Thyroid gland (tissue), 4 donors: ENCODE results near the gene WDR31. TPM values are rescaled to one million over a fixed set of nuclear protein-coding genes. Genes with fewer than 3 reads are reported as not detected.

ENCODE experiments used
- DNase-seq, 2 donors: peaks; one replicate each; pipeline ENCODE4 v3.0.0-alpha.2; 2019
- H3K27ac ChIP-seq, 3 donors: fragments of 200-600 bp; sonication (generic); 1 replicate in 2 of 3; 2 replicates in 1 of 3; pipeline ENCODE4 v1.5.1; 2016 to 2019; ENCODE audit warnings: mild to moderate bottlenecking in 1 of 3, moderate library complexity in 1 of 3
- H3K27me3 ChIP-seq: fragments of 200-600 bp; sonication (generic); one replicate; pipeline ENCODE4 v1.5.1; 2019
- H3K36me3 ChIP-seq, 2 donors: fragments of 200-600 bp; sonication (generic); one replicate each; pipeline ENCODE4 v1.5.1; 2016 to 2019
- H3K4me1 ChIP-seq, 2 donors: fragments of 200-600 bp; sonication (generic); one replicate each; pipeline ENCODE4 v1.5.1; 2017 to 2019
- H3K4me3 ChIP-seq, 3 donors: fragments of 200-600 bp; sonication (generic); replicated peaks in 1 of 3; 1 replicate in 2 of 3; 2 replicates in 1 of 3; pipeline ENCODE4 v1.5.1; 2016; ENCODE audit warnings: mild to moderate bottlenecking in 1 of 3
- H3K9me3 ChIP-seq: fragments of 200-600 bp; sonication (generic); one replicate; pipeline ENCODE4 v1.5.1; 2017
- CTCF ChIP-seq, 6 experiments: fragments of 200-600 bp in 3 of 6; fragments of 450-650 bp in 3 of 6; sonication (generic) in 3 of 6; IDR thresholded peaks; one replicate each; pipeline ENCODE4 v1.5.1; 2016 to 2019; ENCODE audit warnings: antibody characterized with exemption in 6 of 6, mild to moderate bottlenecking in 2 of 6, inconsistent platforms in 1 of 6, moderate library complexity in 1 of 6
- POLR2A ChIP-seq, 2 donors: fragments of 450-650 bp; IDR thresholded peaks; one replicate each; pipeline ENCODE4 v1.6.1; 2017; ENCODE audit warnings: antibody characterized with exemption in 2 of 2, mild to moderate bottlenecking in 2 of 2, moderate library complexity in 1 of 2
- WGBS, 2 donors: methylation state at CpG; one replicate each; pipeline ENCODE4 v1.1.5; 2017; 5-methylcytosine and 5-hydroxymethylcytosine counted together
- intact Hi-C: fragments of 100-400 bp; cut with DNase I; formaldehyde crosslinking; loops from one replicate; pipeline ENCODE4 v1.15.1; 2023
- total RNA-seq, 4 donors: library from RNA; depleted of rRNA; stranded (reverse); fragments of >200 nt; gene quantifications; one replicate each; pipeline ENCODE4 v1.2.3, GENCODE V29; 2016

Gene WDR31
- total RNA-seq, 4 donors from 2014 or later, result 3.8 to 7.3 (median 6.5) TPM

DNA sequence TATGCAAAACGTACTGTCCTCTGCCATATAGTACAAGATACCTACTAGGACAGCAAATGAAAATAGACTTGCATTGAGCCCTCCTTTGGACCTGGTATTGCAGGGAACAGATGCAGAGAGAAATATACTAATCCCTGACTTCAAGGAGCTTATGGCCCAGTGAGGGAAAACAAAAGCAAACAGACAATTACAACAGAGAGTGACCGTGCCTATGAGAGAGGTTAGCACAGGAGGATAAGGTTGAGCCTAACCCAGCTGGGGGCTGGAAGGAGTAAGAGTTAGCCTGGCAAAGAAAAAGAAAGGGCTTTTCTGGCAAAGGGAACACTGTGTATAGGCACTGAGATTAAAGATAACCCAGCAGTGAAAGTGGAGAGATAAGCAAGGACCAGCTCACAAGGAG lies 70.2 kb downstream of the WDR31 start:
- intact Hi-C loops, result loop anchor here (5.0 to 10.0 kb wide), 3 partner anchors 45 to 387 kb away; partner anchors contain the start of genes FKBP15 and SLC31A1
- WGBS, 2 donors, result 93 to 96% methylated on average over 2 of the region's 2 CpGs

DNA sequence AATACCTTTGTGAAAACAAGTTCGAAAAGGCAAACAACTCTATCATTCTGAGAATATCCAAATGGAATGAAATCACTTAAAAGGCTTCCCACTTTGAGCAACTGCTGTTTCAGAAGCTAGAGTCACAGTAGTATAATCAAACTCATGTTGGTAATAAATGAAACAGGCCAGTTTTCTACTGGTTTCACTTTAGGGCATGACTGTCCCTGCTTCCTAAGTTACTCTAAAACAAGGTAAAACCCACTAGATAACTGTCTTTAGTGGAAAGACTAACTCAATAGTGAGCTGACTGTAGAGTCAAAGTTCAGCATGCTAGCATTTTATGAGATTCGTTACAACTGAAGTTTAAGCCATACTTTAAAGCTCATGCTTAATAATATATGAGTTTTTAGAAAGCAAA lies 70.7 kb downstream of the WDR31 start:
- Histone ChIP-seq H3K9me3 (no peaks in the 10 kb centered on the region), H3K27me3 (no peaks in the 10 kb centered on the region), H3K27ac (no peak overlapping the region), H3K4me3 (no peak overlapping the region), H3K36me3 (peaks cover 35 to 54% of the 10 kb centered on the region in 2 donors), H3K4me1 (peaks cover 4 to 5% of the 10 kb centered on the region in 2 donors)
- TF ChIP-seq CTCF (IDR thresholded peaks at IDR 0.05) (no peak), POLR2A (IDR thresholded peaks at IDR 0.05) (no peak)
- WGBS, 2 donors, result 91 to 97% methylated on average over 2 of the region's 2 CpGs
- intact Hi-C loops, result no loop called here
- DNase-seq, result no peak

More for the DNA sequence above, 70.2 kb downstream of the WDR31 start:
- H3K4me3 ChIP-seq, result no peak overlapping the region
- TF ChIP-seq POLR2A (IDR thresholded peaks at IDR 0.05) (no peak), CTCF (IDR thresholded peaks at IDR 0.05) (no peak)
- DNase-seq, result no peak
- H3K27ac ChIP-seq, result no peak overlapping the region
- H3K9me3 ChIP-seq, result no peaks in the 10 kb centered on the region
- no peaks in the 10 kb centered on the region for H3K27me3 ChIP-seq
- H3K36me3 ChIP-seq, result peaks cover 35 to 54% of the 10 kb centered on the region in 2 donors
- peaks cover 5 to 6% of the 10 kb centered on the region in 2 donors for H3K4me1 ChIP-seq

DNA sequence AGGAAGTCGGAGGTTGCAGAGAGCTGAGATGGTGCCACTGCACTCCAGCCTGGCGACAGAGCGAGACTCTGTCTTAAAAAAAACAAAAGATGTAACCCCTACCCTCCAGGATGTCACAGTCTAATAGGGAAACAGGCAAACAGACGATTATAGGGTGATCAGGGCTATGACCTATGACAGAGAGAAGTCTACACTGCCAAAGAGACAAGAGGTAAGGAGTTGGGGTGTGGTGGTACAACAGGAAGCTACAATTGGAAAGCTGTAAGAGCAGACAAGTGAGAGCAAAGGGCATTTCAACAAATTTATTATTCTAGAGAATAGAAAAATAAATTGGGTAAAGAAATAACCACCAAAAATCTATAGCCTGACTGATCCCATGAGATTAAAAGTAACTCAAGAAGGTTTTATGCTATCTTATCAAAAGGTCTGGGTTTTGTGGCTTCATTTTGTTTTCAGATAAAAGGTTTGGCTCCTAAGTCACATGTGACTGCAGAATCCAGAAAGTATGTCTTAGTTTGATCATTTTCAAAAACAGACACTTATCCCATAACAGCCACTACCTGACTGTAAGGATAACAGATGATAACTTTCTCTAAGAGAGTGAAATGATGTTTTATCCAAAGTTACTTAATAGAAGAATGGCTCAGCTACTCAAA lies 72.0 kb downstream of the WDR31 start:
- Histone ChIP-seq H3K36me3 (peaks cover 35 to 54% of the 10 kb centered on the region in 2 donors), H3K4me3 (no peak overlapping the region), H3K4me1 (no peaks in the 10 kb centered on the region), H3K27me3 (no peaks in the 10 kb centered on the region), H3K9me3 (no peaks in the 10 kb centered on the region), H3K27ac (no peak overlapping the region)
- 94 to 97% methylated on average over 4 of the region's 4 CpGs for WGBS, 2 donors
- intact Hi-C loops, result no loop called here
- no peak for DNase-seq
- TF ChIP-seq POLR2A (IDR thresholded peaks at IDR 0.05), result no peak
- no peak for TF ChIP-seq CTCF (IDR thresholded peaks at IDR 0.05)

DNA sequence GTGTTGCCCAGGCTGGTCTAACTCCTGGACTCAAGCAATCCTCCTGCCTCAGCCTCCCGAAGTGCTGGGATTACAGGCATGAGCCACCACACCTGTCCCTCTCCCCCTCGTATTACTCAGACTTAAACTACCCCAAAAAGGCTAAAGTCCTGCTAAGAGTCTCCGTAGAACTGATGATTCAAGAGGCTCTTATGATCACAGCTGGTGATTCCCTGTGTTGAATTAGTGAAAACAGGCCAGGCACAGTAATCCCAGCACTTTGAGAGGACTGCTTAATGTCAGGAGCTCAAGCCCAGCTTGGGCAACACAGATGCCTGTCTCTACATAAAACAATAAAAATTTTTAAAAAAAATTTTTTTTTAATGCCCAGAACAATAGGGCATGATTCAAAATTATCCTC lies 73.9 kb downstream of the WDR31 start:
- 74 to 86% methylated on average over 3 of the region's 3 CpGs for WGBS, 2 donors
- peaks cover 17 to 40% of the 10 kb centered on the region in 2 donors for H3K36me3 ChIP-seq
- intact Hi-C loops, result no loop called here
- H3K27ac ChIP-seq, result no peak overlapping the region
- no peaks in the 10 kb centered on the region for H3K27me3 ChIP-seq
- no peak overlapping the region for H3K4me3 ChIP-seq
- no peak for DNase-seq
- TF ChIP-seq CTCF (IDR thresholded peaks at IDR 0.05) (no peak), POLR2A (IDR thresholded peaks at IDR 0.05) (no peak)
- H3K4me1 ChIP-seq, result no peaks in the 10 kb centered on the region
- H3K9me3 ChIP-seq, result no peaks in the 10 kb centered on the region

Other genes with a start within 250 kb of the WDR31 start
- 10 to 100 TPM; 12.4 to 27.5 (median 18.3) TPM for gene SLC31A2, start 189.3 kb downstream of the WDR31 start, total RNA-seq
- 10 to 100 TPM; 25.0 to 30.6 (median 29.1) TPM for gene FKBP15, start 119.0 kb downstream of the WDR31 start, total RNA-seq
- 10 to 100 TPM; 12.0 to 21.6 (median 19.5) TPM for gene SLC31A1, start 118.7 kb downstream of the WDR31 start, total RNA-seq
- 10 to 100 TPM; 23.0 to 73.5 (median 38.3) TPM for gene CDC26, start 64.7 kb downstream of the WDR31 start, total RNA-seq
- 10 to 100 TPM; 17.7 to 25.8 (median 21.7) TPM for gene PRPF4, start 64.6 kb downstream of the WDR31 start, total RNA-seq
- gene RNF183, start 36.9 kb downstream of the WDR31 start, total RNA-seq, result not detected
- gene BSPRY, start 9.3 kb upstream of the WDR31 start, total RNA-seq, result 10 to 100 TPM; 53.2 to 79.7 (median 67.1) TPM
- gene HDHD3, start 36.7 kb upstream of the WDR31 start, total RNA-seq, result 10 to 100 TPM; 37.1 to 67.7 (median 53.0) TPM
- 10 to 100 TPM; 23.5 to 50.0 (median 31.8) TPM for gene ALAD, start 61.0 kb upstream of the WDR31 start, total RNA-seq
- gene POLE3, start 70.4 kb upstream of the WDR31 start, total RNA-seq, result 10 to 100 TPM; 29.2 to 54.9 (median 33.5) TPM
- 1 to 10 TPM in 2 of 4 donors, under 1 TPM in 2; 0.39 to 2.5 (median 0.84) TPM for gene C9orf43, start 70.5 kb upstream of the WDR31 start, total RNA-seq
- gene RGS3, start 123.5 kb upstream of the WDR31 start, total RNA-seq, result 10 to 100 TPM; 43.0 to 66.2 (median 55.6) TPM